C4-2B (cell line): ENCODE results near the gene ADAMTS6.

Source experiments
- CTCF ChIP-seq: fragments of 450-650 bp; conservative IDR thresholded peaks from 2 replicates; pipeline ENCODE4 v1.5.1; 2017; ENCODE audit warnings: mild to moderate bottlenecking
- ZFX ChIP-seq: fragments of 450-650 bp; IDR thresholded peaks from 2 replicates; pipeline ENCODE4 v1.6.1; 2017

GRCh38 chr5:65481171-65481581 is 544 bp downstream of the ADAMTS6 start:
- TF ChIP-seq CTCF (no peak), ZFX (no peak)
